Erythroblast (primary cell): ENCODE results near the gene CCK.

Experiments
- GATA1 ChIP-seq: IDR thresholded peaks from 2 replicates; pipeline ENCODE4 v1.6.1; 2011; ENCODE audit warnings: low read depth, mild to moderate bottlenecking, control low read depth, low read length, moderate library complexity
- POLR2A ChIP-seq: IDR thresholded peaks from 2 replicates; pipeline ENCODE4 v1.6.1; 2011; ENCODE audit warnings: mild to moderate bottlenecking, low read length

DNA sequence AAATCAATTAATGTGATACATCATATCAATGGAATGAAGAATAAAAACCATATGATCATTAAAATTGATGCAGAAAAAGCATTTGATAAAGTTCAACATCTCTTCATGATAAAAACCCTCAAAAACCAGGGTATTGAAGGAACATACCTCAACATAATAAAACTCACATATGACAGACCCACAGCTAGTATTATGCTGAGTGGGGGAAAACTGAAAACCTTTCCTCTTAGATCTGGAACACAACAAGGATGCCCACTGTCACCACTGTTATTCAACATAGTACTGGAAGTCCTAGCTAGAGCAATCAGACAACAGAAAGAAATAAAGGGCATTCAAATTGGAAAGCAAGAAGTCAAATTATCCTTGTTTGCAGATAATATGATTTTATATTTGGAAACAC lies 30.5 kb downstream of the CCK start:
- TF ChIP-seq POLR2A (no peak), GATA1 (no peak)
